Sciatic nerve (tissue), 2 donors: ENCODE results near the gene NPW. TPM values are rescaled to one million over a fixed set of nuclear protein-coding genes. Genes with fewer than 3 reads are reported as not detected.

Source experiments
- ATAC-seq: fragments of 200-7000 bp; cut with Tn5 transposase; one replicate; pipeline ENCODE4 v1.9.1; 2020; ENCODE audit warnings: mild to moderate bottlenecking, moderate library complexity
- DNase-seq: peaks from one replicate; pipeline ENCODE4 v3.0.0-alpha.2; 2020; ENCODE audit warnings: low spot score
- intact Hi-C: fragments of 100-400 bp; cut with DNase I; formaldehyde crosslinking; loops from one replicate; pipeline ENCODE4 v1.14.2; 2022
- total RNA-seq: library from RNA; stranded (reverse); fragmentation: NEBNext Ultra II Directional; extraction: Animal tissue kit (Norgen Biotek cat#: 25700); gene quantifications from one replicate; pipeline ENCODE4 v1.2.1, GENCODE V29; 2021
- donor health status: DM: no; HTN: no; CAD: no.
- donor health status: DM: no; HTN: no; CAD: no.

The NPW gene
- total RNA-seq, 1 donor from 2014 or later = 0.36 TPM

DNA sequence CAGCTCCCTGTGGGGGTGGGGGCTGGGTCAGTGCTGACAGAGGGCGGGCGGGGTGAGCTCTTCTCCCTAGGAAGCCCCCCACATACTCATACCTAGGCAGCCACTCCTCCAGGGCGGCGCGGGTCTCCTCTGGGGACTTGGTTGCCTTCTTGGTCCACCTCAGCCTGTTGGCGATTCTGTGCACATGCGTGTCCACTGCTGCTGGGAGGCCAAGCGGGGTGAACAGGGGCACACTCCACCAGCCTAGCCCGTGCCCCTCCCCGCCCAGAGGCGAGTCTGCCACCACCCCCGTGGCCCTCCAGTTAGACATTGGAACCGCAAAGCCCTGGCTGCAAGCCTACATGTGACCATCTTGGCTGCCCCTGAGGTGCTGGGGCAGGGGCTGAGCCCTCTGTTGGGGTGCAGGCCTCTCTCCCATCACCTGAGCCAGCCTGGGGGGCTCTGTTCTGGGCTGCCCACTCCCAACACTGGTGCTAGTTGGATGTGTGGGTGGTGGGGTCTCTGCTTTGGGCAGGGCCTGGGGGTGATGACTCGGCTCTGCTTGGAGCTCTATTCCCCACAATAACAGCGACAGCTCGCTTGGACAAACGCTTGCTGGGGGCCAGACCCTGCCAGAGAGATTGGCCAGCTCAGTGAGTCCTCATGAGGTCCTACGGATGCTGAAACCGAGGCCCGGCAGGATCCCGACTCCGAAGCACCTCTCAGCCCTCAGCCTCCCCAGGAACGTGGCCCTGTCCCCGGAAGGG, 20.6 kb downstream of the NPW start:
- intact Hi-C loops = no loop called here
- DNase-seq (no peak), ATAC-seq (no peak)

DNA sequence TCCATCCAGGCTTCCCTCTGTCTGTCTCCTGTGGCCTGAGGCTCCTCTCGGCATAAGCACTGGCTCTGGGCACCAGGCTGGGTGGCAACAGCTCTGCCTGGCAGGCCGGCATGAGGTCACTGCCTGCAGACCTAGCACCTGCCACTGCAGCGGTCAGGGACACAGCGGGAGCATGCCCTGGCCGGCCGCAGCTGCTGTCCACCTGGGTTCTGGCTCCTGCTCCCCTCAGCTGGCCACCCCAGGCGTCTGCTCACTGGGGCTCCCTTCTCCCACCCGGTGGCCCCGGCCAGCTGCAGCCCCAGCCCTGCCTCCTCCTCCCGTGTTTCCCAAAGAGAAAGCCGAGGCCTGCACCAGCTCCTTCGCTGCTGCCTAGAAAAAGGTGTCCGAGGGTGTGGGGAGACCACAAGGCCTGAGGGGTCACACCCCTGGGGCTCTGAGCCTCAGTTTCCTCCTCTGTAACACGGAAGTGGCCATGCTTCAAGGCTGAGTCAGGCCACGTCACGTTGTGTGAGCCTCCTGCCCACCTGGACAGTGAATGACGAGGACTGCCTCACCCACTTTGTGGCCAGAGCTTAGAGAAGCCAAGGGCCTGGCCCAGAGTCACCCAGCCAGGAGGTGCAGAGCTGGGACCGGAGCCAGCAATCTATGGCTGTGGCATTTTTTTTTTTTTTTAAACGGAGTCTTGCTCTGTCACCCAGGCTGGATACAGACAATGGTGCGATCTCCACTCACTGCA, 21.4 kb downstream of the NPW start:
- intact Hi-C loops = no loop called here
- ATAC-seq = peak; percentile 40
- no peak for DNase-seq

DNA sequence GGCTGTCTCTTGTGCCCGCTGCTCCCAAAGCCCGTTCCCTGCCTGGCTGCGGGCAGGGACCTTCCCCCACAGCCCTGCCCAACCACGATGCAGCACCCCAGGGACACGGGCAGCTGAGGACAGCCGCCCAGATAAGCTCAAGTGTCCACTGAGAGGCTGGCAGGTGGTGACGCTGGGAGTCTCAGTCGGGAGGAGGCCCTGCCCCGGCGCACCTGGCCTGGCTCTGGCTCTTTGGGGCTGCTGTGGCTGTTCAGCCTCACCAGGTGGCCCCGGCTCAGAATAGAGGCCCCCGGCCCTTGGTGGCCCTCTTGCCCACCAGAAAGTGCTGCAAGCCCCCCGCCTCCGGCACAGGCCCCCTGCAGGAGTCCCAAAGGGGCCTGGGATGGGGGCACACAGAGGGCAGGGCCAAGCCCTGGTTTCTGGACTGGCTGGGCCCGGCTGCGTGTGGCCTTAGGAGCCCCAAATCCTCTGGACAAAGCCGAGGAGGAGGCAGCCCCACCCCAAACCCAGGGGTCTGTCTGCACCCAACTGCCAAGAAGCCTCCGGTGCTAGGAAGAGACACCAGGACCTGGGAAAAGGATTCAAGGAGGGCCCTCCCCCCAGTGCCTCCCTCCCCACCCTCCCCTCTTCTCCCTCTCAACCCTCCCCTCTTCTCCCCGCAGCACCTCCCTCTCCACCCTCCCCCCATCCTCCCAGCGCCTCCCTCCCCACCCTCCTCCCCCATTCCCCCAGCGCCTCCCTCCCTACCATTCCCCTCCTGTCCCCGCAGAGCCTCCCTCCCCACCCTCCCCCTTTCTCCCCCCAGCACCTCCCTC, 22.8 kb downstream of the NPW start:
- intact Hi-C loops = no loop called here
- DNase-seq (no peak), ATAC-seq (no peak)

DNA sequence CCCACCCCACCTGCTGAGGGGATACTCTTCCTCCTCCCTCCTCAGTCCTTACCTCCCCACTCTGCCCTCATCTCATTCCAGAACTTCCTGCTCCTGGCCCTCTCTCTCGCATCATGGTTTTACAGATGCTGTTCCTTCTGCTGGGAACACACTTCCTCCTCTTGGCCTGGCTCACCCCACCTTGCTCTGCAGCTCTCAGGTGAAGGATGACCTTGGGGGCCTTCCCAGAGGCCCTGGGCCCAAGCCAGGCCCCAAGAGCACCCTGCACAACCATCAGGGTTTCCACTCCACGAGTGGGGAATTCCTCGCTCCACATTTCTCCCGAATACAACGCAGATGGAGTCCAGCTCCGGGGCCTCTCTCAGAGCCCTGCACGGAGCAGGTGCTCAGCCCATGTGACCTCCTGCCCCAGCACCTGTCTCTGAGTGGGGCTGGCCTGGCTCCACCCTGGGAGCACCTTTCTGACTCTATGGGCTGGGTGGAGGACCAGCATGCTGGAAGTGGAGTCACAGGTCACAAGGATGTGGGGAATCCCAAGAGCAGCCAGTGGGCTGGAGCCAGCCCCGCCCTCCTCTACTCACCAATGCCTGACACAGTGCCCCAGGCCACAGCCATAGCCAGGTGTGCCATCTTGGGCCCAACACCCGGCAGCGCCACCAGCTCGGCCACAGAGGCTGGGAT, 23.5 kb downstream of the NPW start:
- ATAC-seq (no peak), DNase-seq (no peak)
- intact Hi-C loops = no loop called here

DNA sequence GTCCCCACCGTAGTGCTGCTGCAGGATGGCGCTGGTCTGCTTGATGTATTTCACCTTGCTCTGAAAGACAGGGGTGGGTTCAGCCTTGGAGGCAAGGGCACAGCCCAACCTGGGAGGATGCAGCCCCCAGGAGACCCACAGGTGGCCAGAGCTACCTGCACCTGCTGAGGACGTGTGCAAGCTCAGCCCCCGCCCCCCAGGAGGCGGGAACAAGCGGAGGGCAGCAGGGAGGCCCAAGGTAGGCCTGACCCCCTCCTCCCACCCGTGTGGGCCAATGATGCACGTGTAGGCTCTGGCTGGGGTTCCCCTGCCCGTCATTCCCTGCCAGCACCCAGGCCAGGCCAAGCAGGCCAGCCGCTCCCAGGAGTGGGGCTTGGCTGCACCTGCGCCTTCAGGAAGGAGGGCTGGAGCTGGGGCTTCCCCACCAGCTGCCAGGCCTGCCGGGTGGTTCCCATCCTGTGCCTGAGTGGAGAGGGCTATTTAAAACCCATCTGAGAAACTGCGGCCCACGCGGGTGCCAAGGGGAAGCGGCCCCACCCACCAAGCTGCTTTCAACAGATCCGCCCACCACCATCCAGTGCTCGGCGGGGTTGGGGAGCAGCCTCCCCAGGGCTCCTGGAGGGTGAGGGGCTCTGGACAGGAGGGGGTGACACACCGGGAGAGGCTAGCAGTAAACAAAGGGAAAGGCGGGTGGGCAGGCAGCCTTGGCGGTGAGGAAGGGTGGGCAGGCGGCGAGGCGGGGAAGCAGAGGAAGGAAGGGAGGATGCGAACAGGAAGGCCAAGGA, 24.3 kb downstream of the NPW start:
- DNase-seq = no peak
- no peak for ATAC-seq
- intact Hi-C loops = no loop called here

DNA sequence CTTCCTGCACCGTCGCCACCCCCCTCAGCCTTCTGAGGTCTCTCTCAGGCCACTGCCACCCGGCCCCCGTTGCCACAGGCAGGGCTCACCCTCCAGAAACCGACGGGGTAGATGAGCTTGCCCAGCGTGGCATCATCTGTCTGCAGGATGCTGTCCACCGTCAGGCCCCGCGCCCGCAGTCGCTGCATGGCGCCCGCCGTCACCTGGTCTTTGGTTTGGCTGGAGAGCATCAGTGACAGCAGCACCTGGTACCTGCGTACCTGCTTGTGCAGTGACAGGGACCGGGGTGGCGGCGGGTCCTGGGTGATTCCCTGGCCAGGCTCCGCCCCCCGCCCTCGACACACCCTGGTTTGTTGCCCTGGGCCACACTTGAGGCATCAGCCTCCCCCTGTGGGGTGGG, 25.0 kb downstream of the NPW start:
- no peak for DNase-seq
- ATAC-seq = no peak
- intact Hi-C loops = no loop called here

DNA sequence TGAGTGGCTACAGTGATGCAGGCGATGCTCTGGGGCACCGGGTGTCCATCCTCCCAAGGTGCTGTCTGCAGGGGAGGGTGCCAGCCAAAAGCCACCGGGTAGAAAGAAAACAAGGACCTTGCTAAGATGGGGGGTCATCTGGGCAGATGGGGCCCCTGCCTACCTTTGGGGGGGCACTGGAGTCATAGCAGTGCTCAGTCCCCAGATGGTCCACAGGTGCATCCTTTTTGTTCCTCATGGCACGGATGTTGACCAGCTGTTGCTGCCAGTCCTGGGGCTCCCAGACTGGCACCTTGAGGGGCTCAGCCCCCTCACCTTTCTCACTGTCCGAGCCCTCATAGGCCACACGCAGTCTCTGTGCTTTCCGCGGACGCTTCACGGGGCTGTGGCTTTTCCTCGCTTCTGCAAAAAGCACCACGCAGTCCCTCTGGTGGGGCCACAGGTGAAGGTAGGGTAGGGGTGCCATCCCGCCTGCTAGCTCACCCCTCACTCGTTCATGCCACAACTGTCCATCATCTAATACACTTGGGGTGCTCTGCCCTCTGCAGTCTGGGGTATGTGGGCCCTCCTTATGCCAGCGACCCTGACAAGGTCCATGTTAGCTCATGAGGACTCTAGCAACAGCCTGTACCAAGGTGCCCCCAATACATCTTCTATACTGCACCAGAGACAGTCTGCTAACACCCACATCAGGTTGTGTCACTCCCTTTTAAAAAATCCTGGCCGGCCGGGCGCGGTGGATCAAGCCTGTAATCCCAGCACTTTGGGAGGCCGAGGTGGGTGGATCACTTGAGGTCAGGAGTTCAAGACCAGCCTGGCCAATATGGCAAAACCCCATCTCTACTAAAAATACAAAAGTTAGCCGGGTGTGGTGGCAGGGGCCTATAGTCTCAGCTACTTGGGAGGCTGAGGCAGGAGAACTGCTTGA, 26.6 kb downstream of the NPW start:
- DNase-seq (no peak), ATAC-seq (no peak)
- intact Hi-C loops = no loop called here

DNA sequence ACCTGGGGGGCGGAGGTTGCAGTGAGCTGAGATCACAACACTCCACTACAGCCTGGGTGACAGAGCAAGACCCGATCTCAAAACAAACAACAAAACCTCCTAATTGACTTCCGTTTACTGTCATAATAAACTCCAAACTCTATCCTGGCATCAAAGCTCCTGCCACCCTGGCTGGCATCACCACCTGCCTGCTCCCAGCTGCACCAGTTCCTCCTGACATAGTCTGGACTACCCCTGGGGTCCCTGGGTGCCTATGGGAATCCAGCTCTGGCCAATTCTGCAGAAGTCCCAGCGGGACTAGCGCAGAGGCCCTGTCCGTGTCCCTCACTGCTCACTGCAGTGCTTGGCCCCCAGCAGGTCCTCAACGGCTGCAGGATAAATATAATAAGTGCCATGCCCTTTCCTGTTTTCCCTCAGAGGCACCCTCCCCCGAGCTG, 27.3 kb downstream of the NPW start:
- intact Hi-C loops = no loop called here
- no peak for DNase-seq
- no peak for ATAC-seq

DNA sequence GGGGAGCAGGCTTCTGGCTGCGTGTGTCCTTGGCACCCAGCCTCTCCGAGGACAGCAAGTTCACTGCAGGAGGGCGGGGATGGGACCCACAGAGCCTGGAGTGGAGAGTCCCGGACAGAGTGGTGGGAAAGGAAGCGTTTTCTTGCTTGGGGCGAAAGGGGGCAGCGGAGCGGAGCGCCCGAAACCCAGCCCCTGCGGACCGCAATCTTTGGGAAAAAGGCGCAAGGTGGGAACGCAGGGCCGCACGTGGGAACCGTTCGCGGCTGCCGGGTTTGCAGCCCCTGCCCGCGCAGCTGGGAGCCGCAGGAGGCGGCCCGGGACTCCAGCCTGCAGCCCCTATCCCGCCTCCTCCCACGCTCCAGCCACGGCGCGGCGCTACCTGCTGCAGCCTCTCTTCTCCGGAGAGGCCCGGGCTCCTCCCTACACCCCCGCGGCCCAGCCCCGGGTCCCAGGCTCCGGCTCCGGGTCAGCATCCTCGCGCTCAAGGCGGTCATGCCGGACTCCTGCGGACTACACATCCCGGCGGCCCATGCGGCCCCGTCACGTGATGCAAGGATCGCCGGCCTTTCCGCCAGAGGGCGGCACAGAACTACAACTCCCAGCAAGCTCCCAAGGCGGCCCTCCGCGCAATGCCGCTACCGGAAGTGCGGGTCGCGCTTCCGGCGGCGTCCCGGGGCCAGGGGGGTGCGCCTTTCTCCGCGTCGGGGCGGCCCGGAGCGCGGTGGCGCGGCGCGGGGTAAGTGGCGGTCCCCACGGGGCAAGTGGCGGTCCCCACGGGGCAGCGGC, 27.9 kb downstream of the NPW start, which contains the start of the genes NTHL1 and TSC2:
Gene NTHL1 (minus strand): TSS at position 505 of the 786 bp plus-strand sequence. CDS start 11 bp downstream, at position 494.
Gene TSC2 (plus strand): TSS at position 656 of the 786 bp plus-strand sequence. CDS start 631 bp downstream, outside the sequence.
- peak; percentile 97 for ATAC-seq
- intact Hi-C loops = no loop called here
- DNase-seq = peak; percentile 98

DNA sequence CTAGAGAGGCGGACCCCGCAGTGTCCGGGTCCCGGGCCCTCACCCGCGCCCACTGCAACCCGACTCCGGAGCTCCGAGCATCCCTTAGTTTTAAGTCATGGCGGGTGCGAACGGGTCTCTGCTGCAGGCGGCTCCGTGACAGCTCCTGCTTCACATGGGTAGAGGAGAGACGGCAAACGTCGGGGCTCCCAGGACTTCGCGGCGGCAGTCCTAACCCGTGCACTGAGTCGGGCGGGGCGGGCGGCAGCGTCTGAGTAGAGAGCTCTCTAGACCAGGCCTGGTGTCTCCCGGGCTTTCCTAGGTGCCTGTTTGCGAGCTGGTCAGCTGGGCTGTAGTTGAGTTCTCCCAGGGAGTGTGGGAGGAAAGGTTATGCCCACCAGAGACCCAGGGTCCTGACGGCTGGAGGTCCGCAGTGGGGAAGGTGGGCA, 28.5 kb downstream of the NPW start:
- intact Hi-C loops = no loop called here
- peak; percentile 1 for ATAC-seq
- no peak for DNase-seq

DNA sequence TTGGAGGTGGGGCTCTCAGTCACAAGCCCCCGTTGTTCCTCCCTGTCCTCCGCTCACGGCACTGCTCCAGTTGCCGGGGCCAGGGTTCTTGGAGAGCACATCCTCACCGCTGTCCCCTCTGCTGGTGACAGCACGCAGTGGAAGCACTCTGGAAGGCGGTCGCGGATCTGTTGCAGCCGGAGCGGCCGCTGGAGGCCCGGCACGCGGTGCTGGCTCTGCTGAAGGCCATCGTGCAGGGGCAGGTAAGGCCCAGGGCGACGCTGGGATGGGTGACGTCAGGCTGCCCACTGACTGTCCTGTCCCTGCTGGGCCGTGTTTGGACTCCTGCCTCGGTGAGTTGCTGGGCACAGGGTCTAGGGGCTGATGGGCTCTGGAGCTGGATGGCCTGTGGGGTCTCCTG, 33.6 kb downstream of the NPW start:
- intact Hi-C loops = no loop called here
- DNase-seq = no peak
- no peak for ATAC-seq

DNA sequence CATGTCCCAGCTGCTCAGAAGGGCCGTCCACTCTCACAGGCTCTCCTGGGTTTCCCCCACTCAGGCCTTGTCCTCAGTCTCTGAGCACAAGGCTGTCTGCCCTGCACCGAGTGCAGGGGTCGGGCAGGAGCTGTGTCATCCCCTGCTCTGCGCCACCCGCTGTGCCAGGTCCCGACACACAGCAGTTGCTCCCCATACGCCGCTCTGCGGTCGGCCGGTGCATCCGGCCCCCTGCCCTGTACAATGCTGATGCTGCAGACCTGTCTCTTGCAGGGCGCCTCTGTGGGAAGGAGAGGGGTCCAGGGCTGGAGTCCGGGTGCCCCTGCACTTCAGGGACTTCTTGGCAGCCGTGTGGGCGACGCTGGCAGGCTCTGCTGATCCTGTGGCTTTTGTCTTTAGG, 34.3 kb downstream of the NPW start:
- intact Hi-C loops = no loop called here
- no peak for ATAC-seq
- no peak for DNase-seq

DNA sequence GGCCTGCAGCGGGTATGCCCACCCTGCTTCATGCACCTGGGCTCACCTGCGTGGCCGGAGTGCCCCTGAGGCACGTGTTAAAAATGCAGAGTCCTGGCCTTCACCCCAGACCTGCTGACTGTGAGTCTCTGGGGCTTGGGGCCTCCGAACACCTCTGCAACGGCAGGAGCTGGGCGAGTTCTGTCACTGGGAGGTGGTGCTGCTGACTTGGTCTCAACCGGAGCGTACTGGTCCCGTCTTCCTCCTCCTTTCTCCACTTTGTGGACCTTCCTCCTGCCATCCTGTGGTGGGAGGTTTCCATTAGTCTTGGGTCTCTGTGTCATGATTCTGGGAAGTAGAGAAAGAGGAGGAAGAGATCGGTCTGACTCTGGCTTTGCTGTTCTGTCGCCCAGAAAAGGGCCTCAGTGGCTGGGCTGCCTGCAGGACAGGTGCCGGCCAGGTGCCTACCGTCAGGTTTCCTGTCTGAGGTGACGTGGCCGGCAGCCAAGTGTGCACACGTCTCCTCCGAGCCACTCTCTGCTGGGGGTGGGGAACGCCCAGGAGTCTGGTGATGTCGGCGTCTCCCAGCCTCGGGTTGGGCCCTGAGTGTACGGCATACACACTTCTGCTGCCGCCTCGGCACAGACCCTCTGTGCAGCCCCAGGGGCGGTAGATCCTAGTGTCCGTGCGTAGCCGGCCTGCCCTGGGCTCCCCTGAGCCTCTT, 35.1 kb downstream of the NPW start:
- ATAC-seq (no peak), DNase-seq (no peak)
- intact Hi-C loops = no loop called here

DNA sequence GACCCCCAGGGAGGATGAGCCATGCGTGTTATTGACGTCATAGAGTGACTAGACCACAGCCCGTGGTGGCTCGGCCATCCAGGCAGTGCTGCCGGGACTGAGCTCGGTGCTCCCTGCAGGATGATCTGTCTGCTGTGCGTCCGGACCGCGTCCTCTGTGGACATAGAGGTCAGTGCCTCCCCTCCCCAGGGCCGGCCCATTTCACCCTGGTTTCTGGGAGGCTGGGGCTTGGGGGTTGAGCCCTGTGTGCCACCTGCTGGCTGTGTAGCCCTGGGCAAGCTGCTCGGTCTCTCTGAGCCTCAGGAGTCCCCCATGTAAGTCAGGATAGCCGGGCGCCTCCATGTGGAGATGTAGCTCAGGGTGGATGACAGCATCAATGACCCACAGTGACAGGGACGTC, 36.5 kb downstream of the NPW start:
- intact Hi-C loops = no loop called here
- ATAC-seq (peak; percentile 51), DNase-seq (no peak)

DNA sequence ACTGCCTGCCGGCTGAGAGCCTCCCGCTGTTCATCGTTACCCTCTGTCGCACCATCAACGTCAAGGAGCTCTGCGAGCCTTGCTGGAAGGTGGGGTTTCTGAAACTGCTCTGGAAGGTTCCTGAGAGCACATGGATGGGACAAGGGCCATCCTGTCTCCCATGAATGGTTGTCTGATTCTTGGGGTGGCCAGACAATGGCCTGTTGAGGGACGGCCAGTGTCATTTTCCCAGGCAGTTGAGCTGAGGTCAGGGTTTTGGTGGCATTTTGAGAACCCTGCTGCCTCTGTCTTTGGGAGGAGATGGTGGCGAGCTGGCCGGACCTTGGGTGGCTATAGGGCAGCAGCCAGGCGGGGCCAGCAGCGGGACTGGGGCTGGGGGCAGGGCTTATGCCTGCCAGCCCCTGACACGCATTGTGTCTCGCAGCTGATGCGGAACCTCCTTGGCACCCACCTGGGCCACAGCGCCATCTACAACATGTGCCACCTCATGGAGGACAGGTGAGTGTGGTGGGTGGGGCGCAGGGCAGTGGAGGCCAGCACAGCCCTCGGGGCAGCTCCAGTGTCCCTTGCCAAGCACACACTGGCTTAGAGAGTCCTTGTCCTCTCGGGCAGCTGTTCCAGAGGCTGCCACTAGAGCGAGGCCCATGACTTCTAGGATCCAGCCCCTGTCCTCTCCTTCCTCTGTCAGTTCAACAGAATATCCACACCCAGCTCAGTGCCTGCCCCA, 37.3 kb downstream of the NPW start:
- DNase-seq (no peak), ATAC-seq (peak; percentile 19)
- intact Hi-C loops = no loop called here
